ENCODE data around the gene KRTAP9-1. TPM values are rescaled to one million over a fixed set of nuclear protein-coding genes. Genes with fewer than 3 reads are reported as not detected.
A peak's percentile ranks its signal among the peaks of the same experiment; 100 is the strongest.

The KRTAP9-1 gene
- total and polyA plus RNA-seq, 2 donors from 2014 or later = not detected

DNA sequence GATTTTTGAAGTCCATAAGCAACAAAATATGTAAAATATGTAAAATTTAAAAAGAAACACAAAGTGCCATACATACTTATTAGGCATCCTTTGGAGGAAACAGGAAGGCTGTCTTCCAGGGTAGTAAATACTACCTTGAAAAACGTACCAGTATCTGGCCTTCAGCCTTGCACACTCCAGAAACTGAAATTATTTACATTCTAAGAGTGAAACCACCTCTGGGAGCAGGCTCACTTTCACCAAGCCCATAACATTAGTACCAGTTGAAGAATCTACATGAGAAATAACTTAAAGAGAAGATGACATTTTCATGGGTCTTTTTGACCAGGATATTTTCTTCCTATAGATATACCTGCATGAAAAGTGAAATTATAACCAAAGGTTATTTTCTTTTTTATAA is 6.4 kb downstream of the KRTAP9-1 start:
- FAIRE-seq (no peak), DNase-seq (no peak)
- Histone ChIP-seq H3K9ac (ENCODE audit: low read length in 3 of 3) (no peak overlapping the region), H3K27ac (ENCODE audit: low read depth in 2 of 2, low read length in 2 of 2) (no peak overlapping the region), H3K9me3 (ENCODE audit: control insufficient read depth in 2 of 3, insufficient read depth in 1 of 3, low read length in 3 of 3) (no peaks in the 10 kb centered on the region), H3K4me3 (ENCODE audit: low read length in 3 of 3) (no peak overlapping the region), H3K4me1 (ENCODE audit: control insufficient read depth in 2 of 3, insufficient read depth in 2 of 3, low read depth in 1 of 3, low read length in 3 of 3) (no peaks in the 10 kb centered on the region), H3K36me3 (ENCODE audit: control insufficient read depth in 2 of 3, insufficient read depth in 3 of 3, low read length in 3 of 3) (no peaks in the 10 kb centered on the region), H3K27me3 (ENCODE audit: control insufficient read depth, insufficient read depth, low read length) (no peaks in the 10 kb centered on the region)
- TF ChIP-seq, protein P1, sequence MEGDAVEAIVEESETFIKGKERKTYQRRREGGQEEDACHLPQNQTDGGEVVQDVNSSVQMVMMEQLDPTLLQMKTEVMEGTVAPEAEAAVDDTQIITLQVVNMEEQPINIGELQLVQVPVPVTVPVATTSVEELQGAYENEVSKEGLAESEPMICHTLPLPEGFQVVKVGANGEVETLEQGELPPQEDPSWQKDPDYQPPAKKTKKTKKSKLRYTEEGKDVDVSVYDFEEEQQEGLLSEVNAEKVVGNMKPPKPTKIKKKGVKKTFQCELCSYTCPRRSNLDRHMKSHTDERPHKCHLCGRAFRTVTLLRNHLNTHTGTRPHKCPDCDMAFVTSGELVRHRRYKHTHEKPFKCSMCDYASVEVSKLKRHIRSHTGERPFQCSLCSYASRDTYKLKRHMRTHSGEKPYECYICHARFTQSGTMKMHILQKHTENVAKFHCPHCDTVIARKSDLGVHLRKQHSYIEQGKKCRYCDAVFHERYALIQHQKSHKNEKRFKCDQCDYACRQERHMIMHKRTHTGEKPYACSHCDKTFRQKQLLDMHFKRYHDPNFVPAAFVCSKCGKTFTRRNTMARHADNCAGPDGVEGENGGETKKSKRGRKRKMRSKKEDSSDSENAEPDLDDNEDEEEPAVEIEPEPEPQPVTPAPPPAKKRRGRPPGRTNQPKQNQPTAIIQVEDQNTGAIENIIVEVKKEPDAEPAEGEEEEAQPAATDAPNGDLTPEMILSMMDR (IDR thresholded peaks at IDR 0.05; ENCODE audit: borderline replicate concordance, extremely low read depth, insufficient read depth) = no peak
- intact Hi-C loops (cut with DNase I) = no loop called here

DNA sequence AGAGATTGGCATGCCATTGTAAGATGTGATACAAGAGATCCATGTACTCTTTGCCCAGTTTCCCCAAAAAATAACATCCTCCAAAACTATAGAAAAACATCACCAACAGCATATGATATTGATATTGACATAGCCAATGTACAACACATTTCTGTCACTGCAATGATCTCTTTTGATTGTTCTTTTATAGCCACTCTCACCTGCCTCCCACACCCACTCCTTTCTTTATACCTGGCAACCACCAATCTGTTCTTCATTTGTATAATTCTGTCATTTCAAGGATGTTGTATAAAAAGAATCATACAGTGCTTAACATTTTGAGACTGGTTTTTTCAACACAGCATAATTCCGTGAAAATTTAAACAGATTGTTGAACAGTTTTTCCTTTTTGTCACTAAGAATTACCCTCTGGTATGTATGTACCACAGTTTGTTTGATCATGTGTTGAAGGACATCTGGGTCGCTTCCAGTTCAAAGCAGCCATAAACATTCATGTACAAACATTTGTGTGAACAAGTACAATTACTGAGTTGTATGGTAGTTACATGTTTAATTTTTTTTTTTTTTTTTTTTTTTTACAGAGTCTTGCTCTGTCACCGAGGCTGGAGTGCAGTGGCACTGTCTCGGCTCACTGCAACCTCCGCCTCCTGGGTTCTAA is 9.9 kb downstream of the KRTAP9-1 start:
- Histone ChIP-seq H3K27ac (ENCODE audit: low read depth in 2 of 2, low read length in 2 of 2) (no peak overlapping the region), H3K9ac (ENCODE audit: low read length in 3 of 3) (no peak overlapping the region), H3K4me3 (ENCODE audit: low read length in 3 of 3) (no peak overlapping the region), H3K9me3 (ENCODE audit: control insufficient read depth in 2 of 3, insufficient read depth in 1 of 3, low read length in 3 of 3) (no peaks in the 10 kb centered on the region), H3K36me3 (ENCODE audit: control insufficient read depth in 2 of 3, insufficient read depth in 3 of 3, low read length in 3 of 3) (no peaks in the 10 kb centered on the region), H3K4me1 (ENCODE audit: control insufficient read depth in 2 of 3, insufficient read depth in 2 of 3, low read depth in 1 of 3, low read length in 3 of 3) (no peaks in the 10 kb centered on the region), H3K27me3 (ENCODE audit: control insufficient read depth, insufficient read depth, low read length) (no peaks in the 10 kb centered on the region)
- DNase-seq = no peak
- FAIRE-seq = no peak
- intact Hi-C loops (cut with DNase I) = no loop called here
- TF ChIP-seq, protein P1 (IDR thresholded peaks at IDR 0.05; ENCODE audit: borderline replicate concordance, extremely low read depth, insufficient read depth) = no peak

DNA sequence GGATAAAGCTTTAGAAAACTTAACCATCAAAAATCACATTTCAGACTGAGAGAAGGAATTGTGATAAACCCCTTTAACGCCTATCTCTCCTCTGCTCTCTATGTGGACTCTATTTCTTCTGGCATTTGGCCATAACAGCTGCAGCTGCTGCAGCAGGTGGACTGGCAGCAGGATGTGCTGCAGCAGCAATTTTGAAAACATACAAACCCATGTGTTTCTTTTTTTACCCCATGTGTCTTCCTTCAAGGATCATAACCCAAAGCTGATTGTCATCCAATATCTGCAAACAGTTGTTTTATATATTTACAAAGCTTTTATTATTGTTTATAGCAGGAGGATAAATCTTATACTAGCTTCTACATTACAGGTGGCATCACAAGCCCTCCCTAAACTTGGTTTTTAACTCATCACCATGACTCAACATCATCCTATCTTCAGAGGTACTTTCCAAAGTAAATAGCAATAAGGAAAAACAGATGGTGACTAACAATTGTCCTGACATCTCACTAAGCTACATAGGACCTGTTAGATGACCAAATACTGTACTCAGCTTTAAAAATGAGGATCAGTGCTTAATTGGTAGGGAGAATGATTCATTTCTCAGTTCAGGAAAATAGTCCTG is 22.3 kb downstream of the KRTAP9-1 start:
- TF ChIP-seq, protein P1 (IDR thresholded peaks at IDR 0.05; ENCODE audit: borderline replicate concordance, extremely low read depth, insufficient read depth) = no peak
- FAIRE-seq = no peak

More for the DNA sequence above, 22.3 kb downstream of the KRTAP9-1 start:
- Histone ChIP-seq H3K4me1 (ENCODE audit: control insufficient read depth in 2 of 3, insufficient read depth in 2 of 3, low read depth in 1 of 3, low read length in 3 of 3) (no peaks in the 10 kb centered on the region), H3K9me3 (ENCODE audit: control insufficient read depth in 2 of 3, insufficient read depth in 1 of 3, low read length in 3 of 3) (no peaks in the 10 kb centered on the region), H3K4me3 (ENCODE audit: low read length in 3 of 3) (no peak overlapping the region), H3K27me3 (ENCODE audit: control insufficient read depth, insufficient read depth, low read length) (no peaks in the 10 kb centered on the region), H3K36me3 (ENCODE audit: control insufficient read depth in 2 of 3, insufficient read depth in 3 of 3, low read length in 3 of 3) (no peaks in the 10 kb centered on the region), H3K27ac (ENCODE audit: low read depth in 2 of 2, low read length in 2 of 2) (no peak overlapping the region), H3K9ac (ENCODE audit: low read length in 3 of 3) (no peak overlapping the region)
- peak in 1 of 5 donors; percentile 8 for DNase-seq
- intact Hi-C loops (cut with DNase I) = no loop called here

Measured in kidney (tissue), 14 donors.